DND-41 (cell line): Measurements from ENCODE around the gene SPATA31E1.

Source experiments
- ATAC-seq: fragments of 200-7000 bp; cut with Tn5 transposase; 3 replicates; pipeline ENCODE4 v1.9.1; 2021; ENCODE audit warnings: low read depth; ENCODE audit not compliant: insufficient read depth
- DNase-seq: peaks from one replicate; pipeline ENCODE4 v3.0.0-alpha.2; 2020
- H2AFZ ChIP-seq: 2 replicates; pipeline ENCODE4 v1.6.0; 2012; ENCODE audit warnings: low read depth, low read length
- H3K27ac ChIP-seq: 2 replicates; pipeline ENCODE4 v1.5.1; 2012; ENCODE audit warnings: low read length, inconsistent platforms
- H3K27me3 ChIP-seq: fragments of 200-600 bp; sonication (generic); 2 replicates; pipeline ENCODE4 v1.6.0; 2012; ENCODE audit warnings: low read length, mild to moderate bottlenecking, inconsistent platforms; ENCODE audit not compliant: insufficient read depth, poor library complexity
- H3K36me3 ChIP-seq: 2 replicates; pipeline ENCODE4 v1.5.1; 2012; ENCODE audit warnings: low read length, inconsistent platforms; ENCODE audit not compliant: insufficient read depth
- H3K4me1 ChIP-seq: 2 replicates; pipeline ENCODE4 v1.5.1; 2012; ENCODE audit warnings: mild to moderate bottlenecking, low read length; ENCODE audit not compliant: insufficient read depth
- H3K4me2 ChIP-seq: 2 replicates; pipeline ENCODE4 v1.6.0; 2012; ENCODE audit warnings: mild to moderate bottlenecking, moderate library complexity, low read length, inconsistent platforms; ENCODE audit not compliant: insufficient read depth
- H3K4me3 ChIP-seq, 2 experiments: fragments of 200-600 bp in 1 of 2; shearing (Covaris generic) in 1 of 2; 2 replicates each; pipeline ENCODE4 v1.5.1; 2012 to 2016; ENCODE audit warnings: inconsistent platforms in 2 of 2, low read length in 2 of 2, mild to moderate bottlenecking in 2 of 2, low read depth in 1 of 2, moderate library complexity in 1 of 2
- H3K79me2 ChIP-seq: 2 replicates; pipeline ENCODE4 v1.6.0; 2012; ENCODE audit warnings: low read length, inconsistent platforms; ENCODE audit not compliant: insufficient read depth
- H3K9ac ChIP-seq: 2 replicates; pipeline ENCODE4 v1.6.0; 2012; ENCODE audit warnings: low read depth, mild to moderate bottlenecking, inconsistent platforms, low read length, moderate library complexity
- H3K9me3 ChIP-seq: 2 replicates; pipeline ENCODE4 v1.5.1; 2012; ENCODE audit warnings: low read length, moderate library complexity, mild to moderate bottlenecking, inconsistent platforms; ENCODE audit not compliant: insufficient read depth, severe bottlenecking
- H4K20me1 ChIP-seq: 2 replicates; pipeline ENCODE4 v1.6.0; 2012; ENCODE audit warnings: low read length; ENCODE audit not compliant: insufficient read depth
- EZH2 ChIP-seq: IDR thresholded peaks from 3 replicates; pipeline ENCODE4 v1.6.1; 2012; ENCODE audit warnings: borderline replicate concordance, low read depth, mild to moderate bottlenecking, moderate library complexity, low read length, inconsistent platforms; ENCODE audit not compliant: severe bottlenecking
- TF ChIP-seq, protein P1 (sequence below): IDR thresholded peaks from 2 replicates; pipeline ENCODE4 v1.5.1; 2012; ENCODE audit warnings: borderline replicate concordance, low read length, moderate library complexity, mild to moderate bottlenecking; ENCODE audit not compliant: poor library complexity, severe bottlenecking; ENCODE audit errors: extremely low read depth

The SPATA31E1 gene

DNA sequence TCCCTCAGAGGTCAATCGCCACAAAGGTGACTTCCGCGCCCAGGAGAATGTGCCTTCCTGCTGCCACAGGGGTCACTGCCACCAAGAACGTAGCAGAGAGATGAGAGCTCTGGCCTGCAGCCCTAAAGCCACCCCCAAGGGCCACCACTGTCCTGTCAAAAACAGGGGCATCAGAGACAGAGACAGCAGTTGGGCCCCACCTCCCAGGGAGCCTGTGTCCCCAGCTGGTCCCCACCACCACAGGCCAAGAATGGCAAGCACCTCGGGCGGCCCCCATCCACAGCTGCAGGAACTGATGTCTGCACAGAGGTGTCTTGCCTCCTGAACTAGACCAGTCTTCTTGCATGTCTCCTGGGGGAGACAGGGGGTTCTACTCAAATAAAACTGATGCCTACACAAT, 5.8 kb downstream of the SPATA31E1 start:
- Histone ChIP-seq H3K4me2 (no peak overlapping the region), H3K9me3 (no peaks in the 10 kb centered on the region), H3K4me3 (no peak overlapping the region), H3K79me2 (no peaks in the 10 kb centered on the region), H3K36me3 (no peaks in the 10 kb centered on the region), H4K20me1 (no peaks in the 10 kb centered on the region), H3K27me3 (no peaks in the 10 kb centered on the region), H2AFZ (no peak overlapping the region), H3K27ac (no peak overlapping the region), H3K9ac (no peak overlapping the region), H3K4me1 (no peaks in the 10 kb centered on the region)
- no peak for ATAC-seq
- no peak for DNase-seq
- TF ChIP-seq, protein P1, sequence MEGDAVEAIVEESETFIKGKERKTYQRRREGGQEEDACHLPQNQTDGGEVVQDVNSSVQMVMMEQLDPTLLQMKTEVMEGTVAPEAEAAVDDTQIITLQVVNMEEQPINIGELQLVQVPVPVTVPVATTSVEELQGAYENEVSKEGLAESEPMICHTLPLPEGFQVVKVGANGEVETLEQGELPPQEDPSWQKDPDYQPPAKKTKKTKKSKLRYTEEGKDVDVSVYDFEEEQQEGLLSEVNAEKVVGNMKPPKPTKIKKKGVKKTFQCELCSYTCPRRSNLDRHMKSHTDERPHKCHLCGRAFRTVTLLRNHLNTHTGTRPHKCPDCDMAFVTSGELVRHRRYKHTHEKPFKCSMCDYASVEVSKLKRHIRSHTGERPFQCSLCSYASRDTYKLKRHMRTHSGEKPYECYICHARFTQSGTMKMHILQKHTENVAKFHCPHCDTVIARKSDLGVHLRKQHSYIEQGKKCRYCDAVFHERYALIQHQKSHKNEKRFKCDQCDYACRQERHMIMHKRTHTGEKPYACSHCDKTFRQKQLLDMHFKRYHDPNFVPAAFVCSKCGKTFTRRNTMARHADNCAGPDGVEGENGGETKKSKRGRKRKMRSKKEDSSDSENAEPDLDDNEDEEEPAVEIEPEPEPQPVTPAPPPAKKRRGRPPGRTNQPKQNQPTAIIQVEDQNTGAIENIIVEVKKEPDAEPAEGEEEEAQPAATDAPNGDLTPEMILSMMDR = no peak
- no peak for TF ChIP-seq EZH2

DNA sequence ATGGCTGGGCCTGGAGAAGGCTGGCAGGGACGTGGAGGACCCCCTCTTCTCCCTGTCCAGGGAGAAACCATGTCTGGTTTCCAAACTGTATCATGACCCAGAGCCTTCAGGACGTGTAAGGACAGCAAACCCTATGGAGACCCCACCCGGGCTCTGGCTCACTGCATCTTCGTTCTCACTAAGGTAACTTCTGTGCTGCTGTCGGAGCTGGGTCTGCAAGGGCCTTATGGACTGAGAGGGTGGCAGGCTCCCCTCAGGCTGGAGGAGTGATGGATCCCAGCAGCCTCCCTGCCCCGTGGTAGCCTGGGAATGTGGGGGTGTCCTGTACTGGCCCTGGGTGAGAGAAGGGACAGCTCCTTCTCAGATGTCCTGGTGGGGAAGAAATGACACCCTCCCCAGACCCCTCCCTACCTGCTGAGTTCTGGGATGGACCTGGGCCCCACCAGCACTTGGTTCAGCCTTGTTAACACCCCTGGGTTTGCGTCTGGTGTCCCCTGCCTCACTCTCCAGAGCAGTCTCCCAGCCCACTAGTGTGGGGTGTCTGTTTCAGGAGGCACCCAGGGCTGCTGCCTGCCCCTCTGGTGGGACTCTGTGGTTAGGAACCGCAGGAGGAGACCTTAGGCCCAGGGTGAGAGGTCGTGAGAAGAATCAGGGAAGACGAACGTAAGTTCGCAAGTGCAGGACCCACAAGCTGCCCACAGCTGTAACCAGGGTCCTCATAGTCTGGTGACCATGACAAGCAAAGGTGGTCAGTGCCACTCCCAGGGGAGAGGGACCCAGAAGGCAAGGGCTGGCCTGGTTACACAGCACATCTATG, 6.6 kb downstream of the SPATA31E1 start:
- H3K27ac ChIP-seq = no peak overlapping the region
- H3K4me2 ChIP-seq = no peak overlapping the region
- no peaks in the 10 kb centered on the region for H3K4me1 ChIP-seq
- TF ChIP-seq, protein P1 = no peak
- TF ChIP-seq EZH2 = no peak
- H3K36me3 ChIP-seq = no peaks in the 10 kb centered on the region
- no peak overlapping the region for H3K9ac ChIP-seq
- no peaks in the 10 kb centered on the region for H3K79me2 ChIP-seq
- ATAC-seq = no peak
- H3K9me3 ChIP-seq = no peaks in the 10 kb centered on the region
- no peak overlapping the region for H3K4me3 ChIP-seq
- no peaks in the 10 kb centered on the region for H3K27me3 ChIP-seq
- no peak overlapping the region for H2AFZ ChIP-seq
- no peak for DNase-seq
- no peaks in the 10 kb centered on the region for H4K20me1 ChIP-seq

DNA sequence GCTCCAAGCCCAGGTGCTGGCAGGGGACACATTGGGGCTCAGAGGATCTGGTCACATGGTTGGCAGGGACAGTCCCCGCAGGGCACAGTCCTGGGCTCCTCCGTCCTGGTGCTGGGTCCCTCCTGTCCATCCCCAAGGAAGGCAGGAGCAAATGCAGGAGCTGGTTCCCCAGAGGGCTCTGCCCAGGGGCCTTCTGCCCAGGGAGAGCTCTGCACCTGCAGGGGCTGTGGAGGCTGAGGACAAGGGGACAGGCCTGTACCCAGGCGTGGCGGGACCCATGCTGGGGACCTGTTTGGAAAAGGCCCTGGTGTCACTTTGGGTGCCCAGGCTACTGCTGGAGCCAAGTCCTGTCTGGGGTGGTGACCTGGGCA, 7.2 kb downstream of the SPATA31E1 start:
- H3K4me2 ChIP-seq = no peak overlapping the region
- no peaks in the 10 kb centered on the region for H3K36me3 ChIP-seq
- no peak overlapping the region for H3K9ac ChIP-seq
- DNase-seq (no peak), ATAC-seq (no peak)
- H3K4me1 ChIP-seq = no peaks in the 10 kb centered on the region
- H3K79me2 ChIP-seq = no peaks in the 10 kb centered on the region
- no peak overlapping the region for H2AFZ ChIP-seq
- no peak overlapping the region for H3K4me3 ChIP-seq
- no peaks in the 10 kb centered on the region for H3K27me3 ChIP-seq
- TF ChIP-seq, protein P1 = no peak
- TF ChIP-seq EZH2 = no peak
- no peaks in the 10 kb centered on the region for H3K9me3 ChIP-seq
- no peak overlapping the region for H3K27ac ChIP-seq
- H4K20me1 ChIP-seq = no peaks in the 10 kb centered on the region
